ENCODE results near the gene ZNF592. TPM values are rescaled to one million over a fixed set of nuclear protein-coding genes. Genes with fewer than 3 reads are reported as not detected.

Gene ZNF592
- total and polyA plus RNA-seq, 9 of the 15 experiments (the other 6 are each of a cell fraction or from before 2014, with no cell fraction given): 0.88 to 23.8 (median 7.4) TPM

DNA sequence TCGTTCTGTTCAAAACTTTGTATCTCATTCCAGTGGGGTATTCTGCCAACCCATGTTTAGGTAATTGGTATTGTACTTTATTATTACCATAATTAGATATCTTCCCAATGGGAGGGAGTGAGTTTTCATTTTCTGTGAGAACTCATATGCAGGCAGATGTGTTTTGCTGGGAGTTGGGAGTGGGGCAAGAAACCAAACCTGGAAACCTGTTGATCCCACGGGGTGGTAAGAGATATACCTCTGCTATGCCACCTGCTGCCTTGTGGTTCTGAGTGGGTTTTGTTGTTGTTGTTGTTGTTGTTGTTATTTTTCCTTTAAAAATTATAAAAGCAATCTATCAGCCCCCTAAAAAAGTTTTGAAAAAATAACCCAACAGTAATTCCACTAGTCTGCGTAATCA lies 32.1 kb downstream of the ZNF592 start:
- Histone ChIP-seq H3K27me3 (ENCODE audit: control insufficient read depth in 2 of 2, insufficient read depth in 2 of 2, low read length in 2 of 2) (no peaks in the 10 kb centered on the region), H3K4me3 (no peak overlapping the region), H3K27ac (ENCODE audit: extremely low read depth, low read depth, low read length) (no peak overlapping the region), H3K9ac (ENCODE audit: insufficient read depth in 1 of 2, low read depth in 2 of 2, low read length in 2 of 2) (no peak overlapping the region), H3K36me3 (ENCODE audit: control insufficient read depth, insufficient read depth, low read length) (peaks cover 56% of the 10 kb centered on the region), H2AFZ (ENCODE audit: low read depth, low read length) (no peak overlapping the region), H3K9me1 (ENCODE audit: control insufficient read depth, insufficient read depth, low read length) (peaks cover 6% of the 10 kb centered on the region), H4K20me1 (replicated peaks; ENCODE audit: control insufficient read depth, insufficient read depth, low read length) (peaks cover 4% of the 10 kb centered on the region; the same call in 1 of the 2 replicates), H3K4me1 (replicated peaks in 1 of 2; ENCODE audit: control insufficient read depth in 2 of 2, insufficient read depth in 2 of 2, low read length in 2 of 2) (peaks cover 11 to 12% of the 10 kb centered on the region in 2 experiments; a peak in 4 of 5 replicates), H3K9me3 (replicated peaks; ENCODE audit: control insufficient read depth, insufficient read depth, low read depth, low read length) (no peaks in the 10 kb centered on the region), H3K4me2 (ENCODE audit: insufficient read depth, low read length) (no peak overlapping the region), H3K79me2 (ENCODE audit: control insufficient read depth, insufficient read depth, low read length) (peaks cover 21% of the 10 kb centered on the region)
- intact Hi-C loops (cut with micrococcal nuclease): no loop called here
- no TSS peak for BruUV-seq (replicated peaks)
- no peak for DNase-seq (ENCODE audit: extremely low read depth in 1 of 4, low spot score in 3 of 4)
- in situ Hi-C loops (cut with MboI): no loop called here
- WGBS (ENCODE audit: insufficient coverage, low coverage, missing lambda C conversion rate): 89% methylated on average over 3 of the region's 3 CpGs
- CTCF ChIA-PET (ENCODE audit: low intra/inter-chr PET ratio): no interaction called here
- no peak for FAIRE-seq
- no peak for ATAC-seq
- POLR2A ChIA-PET: interaction anchor here (0.8 kb wide), 1 partner anchor 224 kb away, joined by 3 read pairs; no protein-coding TSS in a partner anchor
- TF ChIP-seq, protein P1, sequence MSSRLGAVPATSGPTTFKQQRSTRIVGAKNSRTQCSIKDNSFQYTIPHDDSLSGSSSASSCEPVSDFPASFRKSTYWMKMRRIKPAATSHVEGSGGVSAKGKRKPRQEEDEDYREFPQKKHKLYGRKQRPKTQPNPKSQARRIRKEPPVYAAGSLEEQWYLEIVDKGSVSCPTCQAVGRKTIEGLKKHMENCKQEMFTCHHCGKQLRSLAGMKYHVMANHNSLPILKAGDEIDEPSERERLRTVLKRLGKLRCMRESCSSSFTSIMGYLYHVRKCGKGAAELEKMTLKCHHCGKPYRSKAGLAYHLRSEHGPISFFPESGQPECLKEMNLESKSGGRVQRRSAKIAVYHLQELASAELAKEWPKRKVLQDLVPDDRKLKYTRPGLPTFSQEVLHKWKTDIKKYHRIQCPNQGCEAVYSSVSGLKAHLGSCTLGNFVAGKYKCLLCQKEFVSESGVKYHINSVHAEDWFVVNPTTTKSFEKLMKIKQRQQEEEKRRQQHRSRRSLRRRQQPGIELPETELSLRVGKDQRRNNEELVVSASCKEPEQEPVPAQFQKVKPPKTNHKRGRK (tag; IDR thresholded peaks at IDR 0.05): no peak
- TF ChIP-seq ZNF830 (CRISPR knock-in tag; IDR thresholded peaks at IDR 0.05) (no peak), CBX3 (IDR thresholded peaks at IDR 0.05; ENCODE audit: borderline replicate concordance in 1 of 2, low read length in 2 of 2) (no peak), CEBPB (tag; IDR thresholded peaks at IDR 0.05) (no peak), ZNF140 (CRISPR knock-in tag; IDR thresholded peaks at IDR 0.05) (no peak), SAP30 (IDR thresholded peaks at IDR 0.05; ENCODE audit: borderline replicate concordance, insufficient read depth, low read depth, low read length, poor library complexity, severe bottlenecking) (no peak), ZSCAN32 (CRISPR knock-in tag; IDR thresholded peaks at IDR 0.05) (no peak), MTA2 (IDR thresholded peaks at IDR 0.05; ENCODE audit: low read depth) (no peak), FUS (optimal IDR thresholded peaks at IDR 0.05; ENCODE audit: low read depth, low read length) (no peak), YY1 (IDR thresholded peaks at IDR 0.05; ENCODE audit: borderline replicate concordance in 1 of 3, control insufficient read depth in 1 of 3, extremely low read depth in 1 of 3, insufficient read depth in 3 of 3, insufficient read length in 1 of 3, insufficient replicate concordance in 2 of 3, low read depth in 1 of 3, low read length in 2 of 3) (no peak), CHCHD3 (CRISPR knock-in tag; IDR thresholded peaks at IDR 0.05) (no peak)
- TF ChIP-seq, protein P2, sequence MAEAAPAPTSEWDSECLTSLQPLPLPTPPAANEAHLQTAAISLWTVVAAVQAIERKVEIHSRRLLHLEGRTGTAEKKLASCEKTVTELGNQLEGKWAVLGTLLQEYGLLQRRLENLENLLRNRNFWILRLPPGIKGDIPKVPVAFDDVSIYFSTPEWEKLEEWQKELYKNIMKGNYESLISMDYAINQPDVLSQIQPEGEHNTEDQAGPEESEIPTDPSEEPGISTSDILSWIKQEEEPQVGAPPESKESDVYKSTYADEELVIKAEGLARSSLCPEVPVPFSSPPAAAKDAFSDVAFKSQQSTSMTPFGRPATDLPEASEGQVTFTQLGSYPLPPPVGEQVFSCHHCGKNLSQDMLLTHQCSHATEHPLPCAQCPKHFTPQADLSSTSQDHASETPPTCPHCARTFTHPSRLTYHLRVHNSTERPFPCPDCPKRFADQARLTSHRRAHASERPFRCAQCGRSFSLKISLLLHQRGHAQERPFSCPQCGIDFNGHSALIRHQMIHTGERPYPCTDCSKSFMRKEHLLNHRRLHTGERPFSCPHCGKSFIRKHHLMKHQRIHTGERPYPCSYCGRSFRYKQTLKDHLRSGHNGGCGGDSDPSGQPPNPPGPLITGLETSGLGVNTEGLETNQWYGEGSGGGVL (CRISPR knock-in tag; IDR thresholded peaks at IDR 0.05): no peak
- TF ChIP-seq, protein P3, sequence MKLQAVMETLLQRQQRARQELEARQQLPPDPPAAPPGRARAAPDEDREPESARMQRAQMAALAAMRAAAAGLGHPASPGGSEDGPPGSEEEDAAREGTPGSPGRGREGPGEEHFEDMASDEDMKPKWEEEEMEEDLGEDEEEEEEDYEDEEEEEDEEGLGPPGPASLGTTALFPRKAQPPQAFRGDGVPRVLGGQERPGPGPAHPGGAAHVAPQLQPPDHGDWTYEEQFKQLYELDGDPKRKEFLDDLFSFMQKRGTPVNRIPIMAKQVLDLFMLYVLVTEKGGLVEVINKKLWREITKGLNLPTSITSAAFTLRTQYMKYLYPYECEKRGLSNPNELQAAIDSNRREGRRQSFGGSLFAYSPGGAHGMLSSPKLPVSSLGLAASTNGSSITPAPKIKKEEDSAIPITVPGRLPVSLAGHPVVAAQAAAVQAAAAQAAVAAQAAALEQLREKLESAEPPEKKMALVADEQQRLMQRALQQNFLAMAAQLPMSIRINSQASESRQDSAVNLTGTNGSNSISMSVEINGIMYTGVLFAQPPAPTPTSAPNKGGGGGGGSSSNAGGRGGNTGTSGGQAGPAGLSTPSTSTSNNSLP (IDR thresholded peaks at IDR 0.05; ENCODE audit: borderline replicate concordance, low read depth, low read length): no peak
- TF ChIP-seq, protein P4, sequence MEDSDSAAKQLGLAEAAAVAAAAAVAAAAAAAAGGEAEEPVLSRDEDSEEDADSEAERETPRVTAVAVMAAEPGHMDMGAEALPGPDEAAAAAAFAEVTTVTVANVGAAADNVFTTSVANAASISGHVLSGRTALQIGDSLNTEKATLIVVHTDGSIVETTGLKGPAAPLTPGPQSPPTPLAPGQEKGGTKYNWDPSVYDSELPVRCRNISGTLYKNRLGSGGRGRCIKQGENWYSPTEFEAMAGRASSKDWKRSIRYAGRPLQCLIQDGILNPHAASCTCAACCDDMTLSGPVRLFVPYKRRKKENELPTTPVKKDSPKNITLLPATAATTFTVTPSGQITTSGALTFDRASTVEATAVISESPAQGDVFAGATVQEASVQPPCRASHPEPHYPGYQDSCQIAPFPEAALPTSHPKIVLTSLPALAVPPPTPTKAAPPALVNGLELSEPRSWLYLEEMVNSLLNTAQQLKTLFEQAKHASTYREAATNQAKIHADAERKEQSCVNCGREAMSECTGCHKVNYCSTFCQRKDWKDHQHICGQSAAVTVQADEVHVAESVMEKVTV (CRISPR knock-in tag; IDR thresholded peaks at IDR 0.05): no peak

Data from K562 (cell line).